ENCODE results near the gene SYTL2.
"Not testable (repeated sequence)": the region's sequence is repeated elsewhere in the genome, so short reads cannot be mapped to it uniquely, and the experiment has no call there.

The SYTL2 gene

DNA sequence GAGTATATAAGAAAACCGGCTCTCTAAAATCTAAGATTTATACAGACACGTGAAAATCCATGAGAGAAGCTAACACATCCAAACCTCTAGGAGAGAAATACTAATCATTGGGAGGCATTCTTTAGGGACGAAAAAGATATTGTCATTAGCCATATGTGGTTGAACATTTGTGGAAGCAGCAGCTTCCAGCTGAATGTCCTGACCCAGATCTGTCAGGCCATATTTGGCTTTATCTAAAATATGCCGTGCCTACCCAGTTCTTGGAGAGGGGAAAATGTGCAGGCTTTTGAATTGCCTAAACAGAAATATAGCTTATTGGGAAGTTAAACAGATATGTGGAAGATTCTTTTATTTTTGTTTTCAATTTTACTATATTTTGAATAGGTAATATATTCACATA is 131.4 kb downstream of the SYTL2 start:
- no peak overlapping the region for H3K27ac ChIP-seq
- TF ChIP-seq ZFX (IDR thresholded peaks at IDR 0.05): no peak
- TF ChIP-seq, protein P1, sequence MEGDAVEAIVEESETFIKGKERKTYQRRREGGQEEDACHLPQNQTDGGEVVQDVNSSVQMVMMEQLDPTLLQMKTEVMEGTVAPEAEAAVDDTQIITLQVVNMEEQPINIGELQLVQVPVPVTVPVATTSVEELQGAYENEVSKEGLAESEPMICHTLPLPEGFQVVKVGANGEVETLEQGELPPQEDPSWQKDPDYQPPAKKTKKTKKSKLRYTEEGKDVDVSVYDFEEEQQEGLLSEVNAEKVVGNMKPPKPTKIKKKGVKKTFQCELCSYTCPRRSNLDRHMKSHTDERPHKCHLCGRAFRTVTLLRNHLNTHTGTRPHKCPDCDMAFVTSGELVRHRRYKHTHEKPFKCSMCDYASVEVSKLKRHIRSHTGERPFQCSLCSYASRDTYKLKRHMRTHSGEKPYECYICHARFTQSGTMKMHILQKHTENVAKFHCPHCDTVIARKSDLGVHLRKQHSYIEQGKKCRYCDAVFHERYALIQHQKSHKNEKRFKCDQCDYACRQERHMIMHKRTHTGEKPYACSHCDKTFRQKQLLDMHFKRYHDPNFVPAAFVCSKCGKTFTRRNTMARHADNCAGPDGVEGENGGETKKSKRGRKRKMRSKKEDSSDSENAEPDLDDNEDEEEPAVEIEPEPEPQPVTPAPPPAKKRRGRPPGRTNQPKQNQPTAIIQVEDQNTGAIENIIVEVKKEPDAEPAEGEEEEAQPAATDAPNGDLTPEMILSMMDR (conservative IDR thresholded peaks at IDR 0.05): no peak

DNA sequence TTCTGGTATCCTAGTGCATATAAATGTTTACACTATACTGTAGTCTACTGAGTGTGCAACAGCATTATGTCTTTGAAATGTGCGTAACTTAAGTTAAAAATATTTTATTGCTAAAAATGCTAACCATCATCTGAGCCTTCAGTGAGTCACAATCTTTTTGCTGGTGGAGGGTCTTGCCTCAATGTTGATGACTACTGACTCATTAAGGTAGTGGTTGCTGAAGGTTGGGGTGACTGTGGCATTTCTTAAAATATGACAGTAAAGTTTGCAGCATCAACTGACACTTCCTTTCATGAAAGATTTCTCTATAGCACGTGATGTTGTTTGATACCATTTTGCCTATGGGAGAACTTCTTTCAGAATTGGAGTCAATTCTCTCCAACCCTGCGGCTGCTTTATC is 137.5 kb downstream of the SYTL2 start:
- no peak overlapping the region for H3K27ac ChIP-seq
- TF ChIP-seq ZFX (IDR thresholded peaks at IDR 0.05): no peak

DNA sequence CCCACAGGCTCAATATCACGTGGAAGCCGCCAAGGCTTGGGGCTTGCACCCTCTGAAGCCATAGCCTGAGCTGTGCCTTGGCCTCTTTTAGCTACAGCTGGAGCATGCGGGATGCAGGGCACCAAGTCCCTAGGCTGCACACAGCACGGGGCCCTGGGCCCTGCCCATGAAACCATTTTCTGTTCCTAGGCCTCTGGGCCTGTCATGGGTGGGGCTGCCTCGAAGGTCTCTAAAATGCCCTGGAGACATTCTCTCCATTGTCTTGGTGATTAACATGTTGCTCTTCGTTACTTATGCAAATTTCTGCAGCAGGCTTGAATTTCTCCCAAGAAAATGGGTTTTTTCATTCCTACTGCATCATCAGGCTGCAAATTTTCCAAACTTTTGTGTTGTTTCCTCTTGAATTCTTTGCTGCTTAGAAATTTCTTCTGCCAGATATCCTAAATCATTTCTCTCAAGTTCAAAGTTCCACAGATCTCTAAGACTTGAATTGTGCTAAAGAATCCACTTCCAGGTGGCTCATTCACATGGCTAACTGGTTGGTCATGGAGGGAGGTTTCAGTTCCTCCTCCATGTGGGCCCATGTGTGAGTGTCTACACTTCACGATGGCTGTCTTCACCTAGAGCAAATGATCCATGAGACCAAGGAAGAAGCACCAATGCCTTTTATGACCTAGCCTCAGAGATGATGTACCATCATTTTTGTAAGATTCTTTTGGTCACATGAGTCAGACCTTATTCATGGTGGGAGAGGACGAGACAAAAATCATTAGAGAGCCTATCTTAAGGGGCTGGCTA is 138.6 kb downstream of the SYTL2 start:
- no peak overlapping the region for H3K27ac ChIP-seq
- TF ChIP-seq, protein P1 (conservative IDR thresholded peaks at IDR 0.05): no peak
- no peak for TF ChIP-seq ZFX (IDR thresholded peaks at IDR 0.05)

DNA sequence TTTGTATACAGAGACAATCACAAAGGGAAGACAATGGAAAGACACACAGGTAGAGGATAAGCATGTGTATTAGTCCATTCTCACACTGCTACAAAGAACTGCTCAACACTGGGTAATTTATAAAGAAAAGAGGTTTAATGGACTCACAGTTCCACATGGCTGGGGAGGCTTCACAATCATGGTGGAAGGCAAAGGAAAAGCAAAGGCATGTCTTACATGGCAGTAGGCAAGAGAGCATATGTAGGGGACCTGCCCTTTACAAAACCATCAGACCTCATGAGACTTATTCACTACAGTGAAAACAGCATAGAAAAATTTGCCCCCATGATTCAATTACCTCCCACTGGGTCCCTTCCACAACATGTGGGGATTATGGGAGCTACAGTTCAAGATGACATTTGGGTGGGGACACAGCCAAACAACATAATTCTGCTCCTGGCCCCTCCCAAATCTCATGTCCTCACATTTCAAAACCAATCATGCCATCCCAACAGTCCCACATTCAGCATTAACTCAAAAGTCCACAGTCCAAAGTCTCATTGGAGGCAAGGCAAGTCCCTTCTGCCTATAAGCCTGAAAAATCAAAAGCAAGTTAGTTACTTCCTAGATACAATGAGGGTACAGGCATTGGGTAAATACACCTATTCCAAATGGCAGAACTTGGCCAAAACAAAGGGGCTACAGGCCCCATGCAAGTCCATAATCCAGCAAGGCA is 139.8 kb downstream of the SYTL2 start:
- not testable (repeated sequence) for H3K27ac ChIP-seq

DNA sequence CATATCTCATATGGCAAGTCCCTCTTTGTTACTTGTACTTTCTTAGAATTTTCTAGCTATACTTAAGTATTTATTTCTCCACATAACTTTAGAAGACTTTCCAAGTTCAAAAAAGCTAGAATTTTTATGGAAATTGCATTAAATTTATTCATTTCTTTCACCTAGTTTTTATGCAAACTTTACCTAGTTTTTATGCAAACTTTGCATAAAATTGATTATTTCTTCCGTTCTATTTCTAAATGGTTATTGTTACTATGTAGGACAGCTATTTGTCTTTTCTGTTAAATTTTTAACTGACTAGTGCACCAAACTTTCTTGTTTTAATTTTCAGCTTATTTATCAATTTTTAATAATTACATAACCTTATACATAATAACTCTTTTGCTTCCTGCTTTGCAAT is 142.8 kb downstream of the SYTL2 start:
- no peak overlapping the region for H3K27ac ChIP-seq
- TF ChIP-seq ZFX (IDR thresholded peaks at IDR 0.05): no peak
- TF ChIP-seq, protein P1 (conservative IDR thresholded peaks at IDR 0.05): no peak

DNA sequence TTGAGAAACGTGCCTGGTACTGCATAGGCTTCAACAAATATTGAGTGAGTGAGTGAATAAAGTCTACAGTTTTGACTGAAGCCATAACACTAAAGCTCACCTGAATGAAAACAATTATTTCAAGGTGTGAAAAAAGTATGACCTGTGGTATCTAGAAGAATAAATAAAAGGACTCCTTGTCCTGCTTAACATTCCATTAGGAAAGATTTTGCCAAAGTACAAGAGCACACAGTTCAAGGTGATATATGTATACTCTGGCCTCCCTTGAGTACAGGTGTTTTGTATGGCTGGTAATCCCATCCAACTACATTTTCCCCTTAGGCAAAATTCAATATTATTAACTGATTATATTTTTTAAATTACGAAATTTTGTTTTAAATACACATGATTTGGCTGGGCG is 144.3 kb downstream of the SYTL2 start:
- TF ChIP-seq ZFX (IDR thresholded peaks at IDR 0.05): no peak
- TF ChIP-seq, protein P1 (conservative IDR thresholded peaks at IDR 0.05): no peak

DNA sequence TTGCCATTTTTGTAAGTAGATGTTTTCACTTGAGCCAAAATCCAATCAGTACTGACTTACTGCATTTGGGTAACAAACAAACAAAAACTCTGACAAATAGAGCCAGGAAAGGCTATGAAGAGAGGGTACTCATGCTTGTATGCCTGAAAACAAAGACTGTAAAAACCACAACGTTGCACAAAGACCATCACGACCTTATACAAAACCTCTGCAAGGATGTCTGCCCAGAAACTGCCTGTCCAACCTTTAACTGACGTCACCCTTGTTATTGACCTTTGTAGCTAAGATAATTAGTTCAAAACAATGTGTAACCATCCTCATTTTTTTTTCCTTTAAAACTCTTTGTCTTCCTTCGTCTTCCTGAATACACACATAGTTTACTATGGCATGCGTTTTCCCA is 145.2 kb downstream of the SYTL2 start:
- no peak overlapping the region for H3K27ac ChIP-seq
- TF ChIP-seq, protein P1 (conservative IDR thresholded peaks at IDR 0.05): no peak
- no peak for TF ChIP-seq ZFX (IDR thresholded peaks at IDR 0.05)

More for the DNA sequence above, 144.3 kb downstream of the SYTL2 start:
- H3K27ac ChIP-seq: no peak overlapping the region

DNA sequence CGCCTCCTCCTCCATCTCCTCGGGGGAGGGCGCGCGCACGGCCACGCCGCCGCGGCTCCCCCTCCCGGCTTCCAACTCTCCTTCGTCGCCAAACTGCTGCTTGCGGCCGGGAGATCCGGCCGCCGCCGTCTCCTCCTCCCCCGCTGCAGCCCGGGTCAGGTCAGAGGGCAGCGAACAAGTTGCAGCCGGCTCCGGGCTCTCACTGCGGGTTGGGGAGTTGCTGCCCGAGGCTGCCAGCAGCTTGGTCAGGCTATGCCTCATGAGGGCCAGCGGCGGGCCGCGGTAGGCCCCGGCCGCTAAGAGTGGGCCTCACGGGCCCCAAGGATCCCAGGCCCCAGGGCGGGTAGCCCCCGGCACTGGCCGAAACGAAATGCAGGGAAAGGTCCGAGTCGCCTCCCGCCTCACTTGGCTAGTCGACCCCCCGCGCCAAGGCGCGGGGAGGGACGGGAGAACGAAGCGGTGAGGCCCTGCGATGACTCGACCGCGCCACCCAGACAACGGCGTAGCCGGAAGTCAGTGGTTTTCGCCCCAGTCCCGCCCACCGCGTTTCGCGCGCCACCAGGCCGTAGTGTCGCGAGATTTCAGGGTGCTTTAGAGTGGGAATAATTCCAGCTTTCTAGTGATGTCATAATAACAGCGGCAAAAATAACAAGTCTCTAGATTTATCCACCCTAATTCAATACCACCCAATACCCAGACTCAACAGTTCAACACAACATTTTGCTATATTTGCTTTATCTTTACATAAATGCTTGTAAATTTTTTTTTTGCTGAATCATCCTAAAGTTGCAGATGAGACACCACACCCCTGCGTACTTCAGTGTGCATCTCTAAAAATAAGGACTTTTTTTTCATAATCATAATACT is 146.1 kb downstream of the SYTL2 start, which contains the start of gene CREBZF:
Gene CREBZF, minus strand, starts transcription at position 515 of the 867 bp plus-strand sequence. Its CDS starts 254 bp downstream, at position 261.
- TF ChIP-seq, protein P1 (conservative IDR thresholded peaks at IDR 0.05): no peak; the same call in 1 of the 2 replicates
- TF ChIP-seq ZFX (IDR thresholded peaks at IDR 0.05): peak; percentile 100

More for the DNA sequence above, 146.1 kb downstream of the SYTL2 start, which contains the start of gene CREBZF:
- H3K27ac ChIP-seq: peak within 1 kb of the TSS; percentile 98
